NB4 (cell line): ENCODE results near the gene ACOX1.
A peak's percentile ranks its signal among the peaks of the same experiment; 100 is the strongest.

Source experiments
- DNase-seq: peaks from one replicate; pipeline ENCODE4 v3.0.0; 2010; ENCODE audit warnings: low read depth
- H3K4me3 ChIP-seq: one replicate; pipeline ENCODE4 v1.5.1; 2011; ENCODE audit warnings: mild to moderate bottlenecking, low read depth, low read length, moderate library complexity
- CTCF ChIP-seq: IDR thresholded peaks from one replicate; pipeline ENCODE4 v1.5.1; 2012; ENCODE audit warnings: low read depth, low read length
- MAX ChIP-seq: IDR thresholded peaks from 2 replicates; pipeline ENCODE4 v1.6.1; 2011; ENCODE audit warnings: low read depth, low read length
- MYC ChIP-seq: IDR thresholded peaks from 2 replicates; pipeline ENCODE4 v1.6.1; 2011; ENCODE audit warnings: low read depth, low read length
- POLR2A ChIP-seq: IDR thresholded peaks from 2 replicates; pipeline ENCODE4 v1.6.1; 2011; ENCODE audit warnings: mild to moderate bottlenecking; ENCODE audit not compliant: insufficient read length; ENCODE audit errors: extremely low read depth

ACOX1 gene

GRCh38 chr17:75978938-75979704, at the start of gene ACOX1, which contains the start of gene TEN1:
Gene ACOX1, minus strand, starts transcription at chr17:75979166. Its CDS starts 93 bp downstream, at chr17:75979073.
Gene TEN1, plus strand, starts transcription at chr17:75979240. Its CDS starts 6,953 bp downstream, at chr17:75986193.
- H3K4me3 ChIP-seq = peak within 1 kb of the TSS; percentile 84
- DNase-seq = peak; percentile 97
- TF ChIP-seq POLR2A (peak; percentile 91), MYC (peak; percentile 61; the same call in 1 of the 2 replicates), MAX (peak; percentile 89), CTCF (peak; percentile 9)

- no peak within 1 kb of the TSS for H3K4me3 ChIP-seq
- peak; percentile 51 for DNase-seq
Measured at GRCh38 chr17:76027159-76027839, 48.3 kb upstream of the ACOX1 start, which contains the start of gene EVPL. Gene EVPL, minus strand, starts transcription at chr17:76027306. Its CDS starts 108 bp downstream, at chr17:76027198.

GRCh38 chr17:76026714-76027158, 47.8 kb upstream of the ACOX1 start:
- no peak overlapping the region for H3K4me3 ChIP-seq
- no peak for DNase-seq
- no peak for TF ChIP-seq POLR2A
- no peak for TF ChIP-seq MYC
- no peak for TF ChIP-seq MAX
- no peak for TF ChIP-seq CTCF

More at GRCh38 chr17:76027159-76027839, 48.3 kb upstream of the ACOX1 start, which contains the start of gene EVPL:
- TF ChIP-seq MAX (peak; percentile 41; the same call in 1 of the 2 replicates), MYC (no peak), POLR2A (no peak), CTCF (no peak)

- TF ChIP-seq POLR2A (no peak), CTCF (no peak), MAX (no peak), MYC (no peak)
- no peak for DNase-seq
- H3K4me3 ChIP-seq = no peak overlapping the region
Measured at GRCh38 chr17:76025294-76025693, 46.3 kb upstream of the ACOX1 start.

GRCh38 chr17:76024353-76024752, 45.4 kb upstream of the ACOX1 start:
- no peak for TF ChIP-seq MYC
- TF ChIP-seq MAX = no peak
- no peak for TF ChIP-seq CTCF
- TF ChIP-seq POLR2A = no peak
- DNase-seq = no peak
- H3K4me3 ChIP-seq = no peak overlapping the region
